DND-41 (cell line): ENCODE results near the gene RELA.

Experiments
- ATAC-seq: fragments of 200-7000 bp; cut with Tn5 transposase; 3 replicates; pipeline ENCODE4 v1.9.1; 2021; ENCODE audit warnings: low read depth; ENCODE audit not compliant: insufficient read depth
- DNase-seq: peaks from one replicate; pipeline ENCODE4 v3.0.0-alpha.2; 2020
- H2AFZ ChIP-seq: 2 replicates; pipeline ENCODE4 v1.6.0; 2012; ENCODE audit warnings: low read depth, low read length
- H3K27ac ChIP-seq: 2 replicates; pipeline ENCODE4 v1.5.1; 2012; ENCODE audit warnings: low read length, inconsistent platforms
- H3K27me3 ChIP-seq: fragments of 200-600 bp; sonication (generic); 2 replicates; pipeline ENCODE4 v1.6.0; 2012; ENCODE audit warnings: low read length, mild to moderate bottlenecking, inconsistent platforms; ENCODE audit not compliant: insufficient read depth, poor library complexity
- H3K36me3 ChIP-seq: 2 replicates; pipeline ENCODE4 v1.5.1; 2012; ENCODE audit warnings: low read length, inconsistent platforms; ENCODE audit not compliant: insufficient read depth
- H3K4me1 ChIP-seq: 2 replicates; pipeline ENCODE4 v1.5.1; 2012; ENCODE audit warnings: mild to moderate bottlenecking, low read length; ENCODE audit not compliant: insufficient read depth
- H3K4me2 ChIP-seq: 2 replicates; pipeline ENCODE4 v1.6.0; 2012; ENCODE audit warnings: mild to moderate bottlenecking, moderate library complexity, low read length, inconsistent platforms; ENCODE audit not compliant: insufficient read depth
- H3K4me3 ChIP-seq, 2 experiments: fragments of 200-600 bp in 1 of 2; shearing (Covaris generic) in 1 of 2; 2 replicates each; pipeline ENCODE4 v1.5.1; 2012 to 2016; ENCODE audit warnings: inconsistent platforms in 2 of 2, low read length in 2 of 2, mild to moderate bottlenecking in 2 of 2, low read depth in 1 of 2, moderate library complexity in 1 of 2
- H3K79me2 ChIP-seq: 2 replicates; pipeline ENCODE4 v1.6.0; 2012; ENCODE audit warnings: low read length, inconsistent platforms; ENCODE audit not compliant: insufficient read depth
- H3K9ac ChIP-seq: 2 replicates; pipeline ENCODE4 v1.6.0; 2012; ENCODE audit warnings: low read depth, mild to moderate bottlenecking, inconsistent platforms, low read length, moderate library complexity
- H3K9me3 ChIP-seq: 2 replicates; pipeline ENCODE4 v1.5.1; 2012; ENCODE audit warnings: low read length, moderate library complexity, mild to moderate bottlenecking, inconsistent platforms; ENCODE audit not compliant: insufficient read depth, severe bottlenecking
- H4K20me1 ChIP-seq: 2 replicates; pipeline ENCODE4 v1.6.0; 2012; ENCODE audit warnings: low read length; ENCODE audit not compliant: insufficient read depth
- CTCF ChIP-seq: IDR thresholded peaks from 2 replicates; pipeline ENCODE4 v1.5.1; 2012; ENCODE audit warnings: borderline replicate concordance, low read length, moderate library complexity, mild to moderate bottlenecking; ENCODE audit not compliant: poor library complexity, severe bottlenecking; ENCODE audit errors: extremely low read depth
- EZH2 ChIP-seq: IDR thresholded peaks from 3 replicates; pipeline ENCODE4 v1.6.1; 2012; ENCODE audit warnings: borderline replicate concordance, low read depth, mild to moderate bottlenecking, moderate library complexity, low read length, inconsistent platforms; ENCODE audit not compliant: severe bottlenecking

RELA gene

GRCh38 chr11:65658174-65659021 lies 4.3 kb downstream of the RELA start:
- TF ChIP-seq EZH2, result no peak
- TF ChIP-seq CTCF, result no peak
- H3K79me2 ChIP-seq, result peaks cover 50% of the 10 kb centered on the region
- peaks cover 44% of the 10 kb centered on the region for H3K4me1 ChIP-seq
- H3K27ac ChIP-seq, result no peak overlapping the region
- no peak overlapping the region for H3K9ac ChIP-seq
- ATAC-seq (no peak), DNase-seq (no peak)
- H3K4me2 ChIP-seq, result no peak overlapping the region
- no peaks in the 10 kb centered on the region for H3K27me3 ChIP-seq
- no peaks in the 10 kb centered on the region for H3K9me3 ChIP-seq
- no peak overlapping the region for H3K4me3 ChIP-seq
- peaks cover 35% of the 10 kb centered on the region for H4K20me1 ChIP-seq
- peaks cover 80% of the 10 kb centered on the region for H3K36me3 ChIP-seq
- H2AFZ ChIP-seq, result no peak overlapping the region

- H3K79me2 ChIP-seq, result peaks cover 43% of the 10 kb centered on the region
These were observed 5.3 kb downstream of the RELA start for GRCh38 chr11:65657426-65657825.

GRCh38 chr11:65655570-65656332 lies 7.0 kb downstream of the RELA start:
- Histone ChIP-seq H3K27ac (no peak overlapping the region), H3K9ac (no peak overlapping the region), H2AFZ (no peak overlapping the region), H3K4me1 (peaks cover 48% of the 10 kb centered on the region), H3K79me2 (peaks cover 27% of the 10 kb centered on the region), H3K4me3 (no peak overlapping the region), H3K9me3 (no peaks in the 10 kb centered on the region), H3K36me3 (peaks cover 73% of the 10 kb centered on the region), H4K20me1 (peaks cover 22% of the 10 kb centered on the region), H3K27me3 (no peaks in the 10 kb centered on the region), H3K4me2 (no peak overlapping the region)
- ATAC-seq (no peak), DNase-seq (no peak)
- TF ChIP-seq EZH2 (no peak), CTCF (no peak)

More at GRCh38 chr11:65657426-65657825, 5.3 kb downstream of the RELA start:
- Histone ChIP-seq H4K20me1 (peaks cover 35% of the 10 kb centered on the region), H3K9ac (no peak overlapping the region), H3K36me3 (peaks cover 80% of the 10 kb centered on the region), H3K4me2 (no peak overlapping the region), H3K4me1 (peaks cover 52% of the 10 kb centered on the region), H3K27me3 (no peaks in the 10 kb centered on the region), H2AFZ (no peak overlapping the region), H3K9me3 (no peaks in the 10 kb centered on the region), H3K27ac (no peak overlapping the region), H3K4me3 (no peak overlapping the region)
- TF ChIP-seq EZH2 (no peak), CTCF (no peak)
- ATAC-seq, result no peak
- DNase-seq, result no peak
